GM12873 (cell line): ENCODE measurements around the gene PPCDC.

Source experiments
- CTCF ChIP-seq: IDR thresholded peaks from 2 replicates; pipeline ENCODE4 v1.5.1; 2012; ENCODE audit warnings: low read depth, mild to moderate bottlenecking, moderate library complexity, low read length, control low read depth; ENCODE audit not compliant: insufficient read depth; ENCODE audit errors: missing control alignments

The PPCDC gene

DNA sequence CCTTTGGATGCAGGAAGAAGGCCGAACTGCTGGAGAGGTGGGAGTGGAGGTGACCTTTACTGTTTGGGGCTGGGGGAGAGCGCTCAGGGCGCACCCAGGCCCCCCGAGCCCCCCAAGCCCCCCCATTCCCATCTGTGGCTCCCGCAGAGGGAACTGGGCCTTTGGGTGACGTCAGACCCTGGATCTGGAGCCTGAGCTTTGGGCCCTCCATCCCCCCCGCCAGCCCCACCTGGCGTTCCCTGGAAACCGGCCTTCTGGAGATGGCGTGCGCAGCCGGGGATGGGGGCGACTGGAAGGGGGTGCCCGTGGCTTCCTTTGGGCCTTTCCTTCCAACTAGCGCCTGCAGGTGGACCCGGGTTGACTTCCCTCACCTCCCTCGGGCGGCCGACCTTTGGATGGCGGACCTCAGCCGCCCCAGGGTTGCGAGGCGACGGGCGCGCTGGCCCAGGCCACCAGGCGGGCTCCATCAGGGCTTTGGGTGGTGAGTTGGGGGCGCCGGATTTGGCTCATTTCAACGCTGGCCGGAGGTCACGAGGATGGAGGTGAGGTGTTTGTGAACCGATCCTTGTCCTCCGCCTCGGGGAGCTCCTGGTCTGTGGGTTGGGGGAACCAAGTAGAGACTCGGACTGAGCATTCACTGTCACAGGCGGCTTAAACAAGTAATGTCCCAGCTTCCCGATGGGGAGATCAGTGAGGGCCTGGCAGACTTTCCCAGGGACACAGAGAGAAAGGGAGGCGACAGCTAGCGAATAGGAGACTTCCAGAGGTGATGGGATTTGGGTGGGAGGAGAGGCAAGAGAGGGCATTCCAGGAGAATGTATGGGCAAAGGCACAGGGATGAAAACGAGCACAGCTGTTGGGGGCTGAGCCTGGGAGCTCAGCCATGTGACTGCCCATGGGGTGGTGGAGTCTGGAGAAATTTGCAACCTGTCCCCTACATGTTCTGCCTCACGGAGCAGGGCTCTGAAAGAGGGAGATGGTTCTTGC, 27.3 kb upstream of the PPCDC start:
- TF ChIP-seq CTCF = no peak

GRCh38 chr15:74997141-74997540, 26.2 kb upstream of the PPCDC start:
- no peak for TF ChIP-seq CTCF

- TF ChIP-seq CTCF = no peak
Observed at GRCh38 chr15:74997543-74997942, 25.8 kb upstream of the PPCDC start.

- no peak for TF ChIP-seq CTCF
Observed at GRCh38 chr15:75001310-75001709, 22.1 kb upstream of the PPCDC start.

DNA sequence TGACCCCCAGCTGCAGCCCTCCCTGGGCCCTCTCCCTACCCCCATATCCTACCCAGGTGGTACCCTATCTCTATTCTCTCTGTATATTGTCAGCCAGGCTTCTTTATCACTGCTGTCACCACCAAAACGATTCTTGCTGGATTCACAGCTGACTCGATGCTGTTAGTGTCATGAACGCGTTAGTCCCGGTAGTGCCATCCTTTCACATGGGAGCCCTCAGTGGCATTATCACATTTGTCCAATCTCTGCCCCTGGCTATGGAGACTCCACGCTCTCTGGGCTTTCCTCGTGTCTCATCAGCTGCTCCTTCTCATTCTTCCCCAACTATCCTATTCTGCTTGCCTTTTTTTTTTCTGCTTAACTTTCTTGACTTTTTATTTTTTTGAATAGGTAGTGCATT, 21.0 kb upstream of the PPCDC start:
- TF ChIP-seq CTCF = no peak

- TF ChIP-seq CTCF = no peak
Observed at GRCh38 chr15:75007216-75007615, 16.2 kb upstream of the PPCDC start.

GRCh38 chr15:75008221-75008625, 15.2 kb upstream of the PPCDC start:
- no peak for TF ChIP-seq CTCF
